ENCODE measurements around the gene STON2.

GRCh38 chr14:81272317-81272716, 127.8 kb downstream of the STON2 start:
- no peak for TF ChIP-seq CTCF (conservative IDR thresholded peaks at IDR 0.05; ENCODE audit: low read depth, low read length)
- TF ChIP-seq EZH2 (IDR thresholded peaks at IDR 0.05; ENCODE audit: low read length, unreplicated experiment): no peak
